IMR-90 (cell line): ENCODE results near the gene PON1. TPM values are rescaled to one million over a fixed set of nuclear protein-coding genes. Genes with fewer than 3 reads are reported as not detected.

Source experiments
- ATAC-seq: fragments of 200-7000 bp; cut with Tn5 transposase; 2 replicates; pipeline ENCODE4 v1.9.1; 2020; ENCODE audit warnings: low read depth, mild to moderate bottlenecking, moderate library complexity
- BruUV-seq: library from RNA; stranded (reverse); fragments of 400-500 nt; replicated peaks from 2 replicates; lab custom pipeline; 2021; lab: Mats Ljungman, UMichigan
- CTCF ChIA-PET: fragments of 300-600 bp; formaldehyde crosslinking; extraction: SDS; loops from one replicate; lab custom pipeline; 2021; ENCODE audit warnings: antibody characterized with exemption; lab: Yijun Ruan, JAX
- POLR2A ChIA-PET: fragments of 300-600 bp; sonication (Branson Sonifier 250); formaldehyde crosslinking; loops from one replicate; lab custom pipeline; 2022; ENCODE audit warnings: antibody characterized with exemption; ENCODE audit not compliant: unreplicated experiment; lab: Charles Lee
- DNase-seq: peaks from one replicate; pipeline ENCODE4 v3.0.0; 2013
- H2AFZ ChIP-seq: replicated peaks from 2 replicates; pipeline ENCODE3; 2013; ENCODE audit warnings: low read length, mild to moderate bottlenecking; ENCODE audit not compliant: poor library complexity
- H2AK5ac ChIP-seq: 2 replicates; pipeline ENCODE4 v1.6.1; 2013; ENCODE audit warnings: low read depth, low read length, inconsistent platforms
- H2AK9ac ChIP-seq: replicated peaks from 2 replicates; pipeline ENCODE3; 2013; ENCODE audit warnings: mild to moderate bottlenecking, low read depth, low read length, moderate library complexity; ENCODE audit not compliant: poor library complexity
- H2BK120ac ChIP-seq: 2 replicates; pipeline ENCODE4 v1.6.1; 2013; ENCODE audit warnings: low read depth, low read length, inconsistent platforms
- H2BK15ac ChIP-seq: 3 replicates; pipeline ENCODE4 v1.6.1; 2013; ENCODE audit warnings: low read depth, low read length, inconsistent platforms
- H2BK20ac ChIP-seq: 2 replicates; pipeline ENCODE4 v1.6.1; 2013; ENCODE audit warnings: low read depth, mild to moderate bottlenecking, inconsistent platforms, low read length, moderate library complexity
- H2BK5ac ChIP-seq: 2 replicates; pipeline ENCODE4 v1.6.1; 2013; ENCODE audit warnings: mild to moderate bottlenecking, low read depth, low read length, inconsistent platforms; ENCODE audit not compliant: poor library complexity, severe bottlenecking
- H3K14ac ChIP-seq: replicated peaks from 2 replicates; pipeline ENCODE4 v1.6.1; 2013; ENCODE audit warnings: low read depth, low read length, inconsistent platforms
- H3K18ac ChIP-seq: 2 replicates; pipeline ENCODE4 v1.6.1; 2013; ENCODE audit warnings: low read depth, low read length, control low read depth
- H3K23ac ChIP-seq: 2 replicates; pipeline ENCODE4 v1.6.1; 2013; ENCODE audit warnings: low read depth, low read length, inconsistent platforms
- H3K27ac ChIP-seq: 2 replicates; pipeline ENCODE4 v1.5.1; 2013; ENCODE audit warnings: mild to moderate bottlenecking, control low read depth, low read length; ENCODE audit not compliant: insufficient read depth
- H3K27me3 ChIP-seq: 2 replicates; pipeline ENCODE4 v1.6.1; 2013; ENCODE audit warnings: low read length; ENCODE audit not compliant: control insufficient read depth, insufficient read depth
- H3K36me3 ChIP-seq: 2 replicates; pipeline ENCODE4 v1.6.1; 2013; ENCODE audit warnings: low read length, mixed read lengths; ENCODE audit not compliant: control insufficient read depth, insufficient read depth
- H3K4ac ChIP-seq: 2 replicates; pipeline ENCODE4 v1.6.1; 2013; ENCODE audit warnings: low read depth, low read length, inconsistent platforms
- H3K4me1 ChIP-seq: 2 replicates; pipeline ENCODE4 v1.6.1; 2013; ENCODE audit warnings: low read length, mixed read lengths; ENCODE audit not compliant: control insufficient read depth, insufficient read depth
- H3K4me2 ChIP-seq: 2 replicates; pipeline ENCODE4 v1.6.1; 2013; ENCODE audit warnings: low read depth, mild to moderate bottlenecking, control low read depth, low read length, moderate library complexity
- H3K4me3 ChIP-seq: 2 replicates; pipeline ENCODE4 v1.5.1; 2013; ENCODE audit warnings: low read depth, mild to moderate bottlenecking, control low read depth, low read length, moderate library complexity; ENCODE audit not compliant: insufficient read depth
- H3K56ac ChIP-seq: 2 replicates; pipeline ENCODE4 v1.6.1; 2013; ENCODE audit warnings: low read length, inconsistent platforms; ENCODE audit not compliant: insufficient read depth; ENCODE audit errors: extremely low read depth
- H3K79me1 ChIP-seq, 2 experiments: 2 replicates each; pipeline ENCODE4 v1.6.1; 2013; ENCODE audit warnings: low read length in 2 of 2, inconsistent platforms in 1 of 2, low read depth in 1 of 2
- H3K9ac ChIP-seq: 2 replicates; pipeline ENCODE4 v1.6.1; 2013; ENCODE audit warnings: low read depth, low read length, control low read depth
- H3K9me1 ChIP-seq: 2 replicates; pipeline ENCODE4 v1.6.1; 2013; ENCODE audit warnings: low read length, inconsistent platforms; ENCODE audit not compliant: insufficient read depth
- H3K9me3 ChIP-seq: 2 replicates; pipeline ENCODE4 v1.6.1; 2013; ENCODE audit warnings: low read length; ENCODE audit not compliant: control insufficient read depth, insufficient read depth
- H4K20me1 ChIP-seq: 2 replicates; pipeline ENCODE4 v1.6.1; 2013; ENCODE audit warnings: low read length, inconsistent platforms; ENCODE audit not compliant: insufficient read depth
- H4K5ac ChIP-seq: 2 replicates; pipeline ENCODE4 v1.6.1; 2013; ENCODE audit warnings: mild to moderate bottlenecking, low read depth, low read length, control low read depth
- H4K8ac ChIP-seq, 2 experiments: 2 replicates each; pipeline ENCODE4 v1.6.1; 2013; ENCODE audit warnings: low read depth in 2 of 2, low read length in 2 of 2, control low read depth in 1 of 2, inconsistent platforms in 1 of 2
- H4K91ac ChIP-seq: 2 replicates; pipeline ENCODE4 v1.6.1; 2013; ENCODE audit warnings: low read depth, low read length, inconsistent platforms; ENCODE audit not compliant: insufficient read depth
- BHLHE40 ChIP-seq: fragments of 150-350 bp; IDR thresholded peaks from 2 replicates; pipeline ENCODE4 v1.6.1; 2016; ENCODE audit warnings: mild to moderate bottlenecking, low read depth, low read length
- CEBPB ChIP-seq: IDR thresholded peaks from 2 replicates; pipeline ENCODE4 v1.6.1; 2012; ENCODE audit warnings: low read depth, low read length, improper control_type of control experiment
- CHD1 ChIP-seq: IDR thresholded peaks from 2 replicates; pipeline ENCODE4 v1.6.1; 2012; ENCODE audit warnings: low read depth, low read length, improper control_type of control experiment
- FOS ChIP-seq: fragments of 150-350 bp; IDR thresholded peaks from 2 replicates; pipeline ENCODE4 v1.6.1; 2016; ENCODE audit warnings: low read depth, low read length
- MAFK ChIP-seq: IDR thresholded peaks from 2 replicates; pipeline ENCODE4 v1.6.1; 2012; ENCODE audit warnings: low read depth, low read length, improper control_type of control experiment
- MAZ ChIP-seq: IDR thresholded peaks from 2 replicates; pipeline ENCODE4 v1.6.1; 2012; ENCODE audit warnings: low read depth, mild to moderate bottlenecking, low read length, improper control_type of control experiment, moderate library complexity, borderline replicate concordance
- MXI1 ChIP-seq: IDR thresholded peaks from 2 replicates; pipeline ENCODE4 v1.6.1; 2012; ENCODE audit warnings: low read depth, mild to moderate bottlenecking, low read length, moderate library complexity, borderline replicate concordance
- NFE2L2 ChIP-seq: fragments of 150-350 bp; IDR thresholded peaks from 2 replicates; pipeline ENCODE4 v1.6.1; 2016; ENCODE audit warnings: low read depth, mild to moderate bottlenecking, low read length
- POLR2A ChIP-seq: IDR thresholded peaks from 2 replicates; pipeline ENCODE4 v1.6.1; 2012; ENCODE audit warnings: mild to moderate bottlenecking, low read depth, low read length
- RAD21 ChIP-seq: IDR thresholded peaks from 2 replicates; pipeline ENCODE4 v1.6.1; 2012; ENCODE audit warnings: low read length, improper control_type of control experiment
- RCOR1 ChIP-seq: IDR thresholded peaks from 2 replicates; pipeline ENCODE4 v1.6.1; 2012; ENCODE audit warnings: mild to moderate bottlenecking, low read length, improper control_type of control experiment; ENCODE audit not compliant: insufficient replicate concordance
- RFX5 ChIP-seq: IDR thresholded peaks from 2 replicates; pipeline ENCODE4 v1.8.0; 2012; ENCODE audit warnings: low read depth, mild to moderate bottlenecking, low read length, moderate library complexity
- SMC3 ChIP-seq: fragments of 150-350 bp; IDR thresholded peaks from 2 replicates; pipeline ENCODE4 v1.6.1; 2016; ENCODE audit warnings: low read depth, mild to moderate bottlenecking, antibody characterized with exemption, low read length, moderate library complexity
- WGBS, 2 experiments: methylation state at CpG; one replicate each; pipeline versions ENCODE4 v1.1.5 to v1.1.7; 2013; ENCODE audit warnings: missing lambda C conversion rate in 2 of 2; ENCODE audit not compliant: insufficient read length in 1 of 2; ENCODE audit errors: extremely low coverage in 2 of 2; 5-methylcytosine and 5-hydroxymethylcytosine counted together
- dilution Hi-C: fragments of 300-500 bp; cut with HindIII; formaldehyde crosslinking; loops from one replicate; pipeline ENCODE4 v1.14.3; 2018; ENCODE audit warnings: low sequenced_read_pairs; ENCODE audit not compliant: unreplicated experiment
- in situ Hi-C: fragments of 300-500 bp; cut with MboI; formaldehyde crosslinking; loops from 3 replicates; pipeline ENCODE4 v1.14.3; 2019; ENCODE audit warnings: low sequenced_read_pairs, inconsistent platforms, mixed read lengths
- intact Hi-C: fragments of 100-400 bp; cut with micrococcal nuclease; formaldehyde crosslinking; loops from 2 replicates; pipeline ENCODE4 v1.10.0; 2022
- polyA plus RNA-seq, 3 experiments: library from polyadenylated mRNA; depleted of rRNA; stranded (reverse); fragments of >200 nt; gene quantifications; 2 replicates each; pipeline ENCODE4 v1.2.3, GENCODE V29; 2012; ENCODE audit warnings: low replicate concordance in 1 of 3
- total RNA-seq: library from RNA; depleted of rRNA; stranded (reverse); fragments of >200 nt; gene quantifications from 2 replicates; pipeline ENCODE4 v1.2.3, GENCODE V29; 2012
- TF ChIP-seq, protein P1 (sequence below): fragments of 150-350 bp; IDR thresholded peaks from 2 replicates; pipeline ENCODE4 v1.6.1; 2017; ENCODE audit warnings: mild to moderate bottlenecking, antibody characterized with exemption, low read length, low read depth
- TF ChIP-seq, protein P2 (sequence below): fragments of 150-350 bp; IDR thresholded peaks from 2 replicates; pipeline ENCODE4 v1.6.1; 2016; ENCODE audit warnings: low read depth, mild to moderate bottlenecking, low read length, moderate library complexity, borderline replicate concordance
- TF ChIP-seq, protein P3 (sequence below): conservative IDR thresholded peaks from 2 replicates; pipeline ENCODE4 v1.5.1; 2012; ENCODE audit warnings: mild to moderate bottlenecking, low read depth, low read length, improper control_type of control experiment

Gene PON1
- total and polyA plus RNA-seq, 2 of the 4 experiments (the other 2 are of a cell fraction): not detected

DNA sequence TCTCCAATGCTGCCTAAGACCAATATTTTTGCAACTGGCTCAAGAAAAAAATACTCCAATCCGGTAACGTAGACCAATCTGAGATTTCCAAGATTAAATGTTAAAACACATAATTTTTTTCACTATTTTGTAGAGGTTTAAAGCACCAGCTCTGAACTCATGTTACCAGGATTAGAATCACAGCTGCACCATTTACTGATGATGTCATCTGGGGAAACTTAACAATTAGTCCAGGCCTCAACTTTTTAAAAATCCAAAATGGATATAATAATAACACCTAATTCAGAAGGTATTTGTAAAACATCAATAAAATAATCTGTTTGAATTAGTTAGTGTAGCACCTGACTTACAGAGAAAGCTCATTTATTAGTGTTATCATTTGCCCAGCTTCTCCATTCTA lies 14.4 kb downstream of the PON1 start:
- Histone ChIP-seq H3K79me1 (no peaks in the 10 kb centered on the region), H3K4me3 (no peak overlapping the region), H3K18ac (no peak overlapping the region), H3K36me3 (no peaks in the 10 kb centered on the region), H3K27me3 (no peaks in the 10 kb centered on the region), H2BK15ac (no peak overlapping the region), H3K4me1 (no peaks in the 10 kb centered on the region), H4K5ac (no peak overlapping the region), H3K9me1 (no peaks in the 10 kb centered on the region), H2AK5ac (no peak overlapping the region), H3K56ac (no peak overlapping the region), H2BK120ac (no peak overlapping the region), H3K14ac (no peak overlapping the region), H3K4me2 (no peak overlapping the region), H2BK20ac (no peak overlapping the region), H3K9ac (no peak overlapping the region), H3K27ac (no peak overlapping the region), H2AFZ (no peak overlapping the region), H4K20me1 (no peaks in the 10 kb centered on the region), H3K23ac (no peak overlapping the region), H3K9me3 (no peaks in the 10 kb centered on the region), H2AK9ac (no peak overlapping the region), H4K8ac (no peak overlapping the region), H2BK5ac (no peak overlapping the region), H3K4ac (no peak overlapping the region), H4K91ac (no peak overlapping the region)
- CTCF ChIA-PET: interaction anchor here (1.1 kb wide), 1 partner anchor 861 kb away, joined by 4 read pairs; no protein-coding TSS in a partner anchor
- TF ChIP-seq MAFK (no peak), POLR2A (no peak), CHD1 (no peak), RCOR1 (no peak), SMC3 (no peak), BHLHE40 (no peak), NFE2L2 (no peak), FOS (no peak), RAD21 (no peak), MAZ (no peak), RFX5 (no peak), CEBPB (no peak), MXI1 (no peak)
- TF ChIP-seq, protein P1, sequence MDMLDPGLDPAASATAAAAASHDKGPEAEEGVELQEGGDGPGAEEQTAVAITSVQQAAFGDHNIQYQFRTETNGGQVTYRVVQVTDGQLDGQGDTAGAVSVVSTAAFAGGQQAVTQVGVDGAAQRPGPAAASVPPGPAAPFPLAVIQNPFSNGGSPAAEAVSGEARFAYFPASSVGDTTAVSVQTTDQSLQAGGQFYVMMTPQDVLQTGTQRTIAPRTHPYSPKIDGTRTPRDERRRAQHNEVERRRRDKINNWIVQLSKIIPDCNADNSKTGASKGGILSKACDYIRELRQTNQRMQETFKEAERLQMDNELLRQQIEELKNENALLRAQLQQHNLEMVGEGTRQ: no peak
- TF ChIP-seq, protein P2, sequence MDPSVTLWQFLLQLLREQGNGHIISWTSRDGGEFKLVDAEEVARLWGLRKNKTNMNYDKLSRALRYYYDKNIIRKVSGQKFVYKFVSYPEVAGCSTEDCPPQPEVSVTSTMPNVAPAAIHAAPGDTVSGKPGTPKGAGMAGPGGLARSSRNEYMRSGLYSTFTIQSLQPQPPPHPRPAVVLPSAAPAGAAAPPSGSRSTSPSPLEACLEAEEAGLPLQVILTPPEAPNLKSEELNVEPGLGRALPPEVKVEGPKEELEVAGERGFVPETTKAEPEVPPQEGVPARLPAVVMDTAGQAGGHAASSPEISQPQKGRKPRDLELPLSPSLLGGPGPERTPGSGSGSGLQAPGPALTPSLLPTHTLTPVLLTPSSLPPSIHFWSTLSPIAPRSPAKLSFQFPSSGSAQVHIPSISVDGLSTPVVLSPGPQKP: no peak
- TF ChIP-seq, protein P3, sequence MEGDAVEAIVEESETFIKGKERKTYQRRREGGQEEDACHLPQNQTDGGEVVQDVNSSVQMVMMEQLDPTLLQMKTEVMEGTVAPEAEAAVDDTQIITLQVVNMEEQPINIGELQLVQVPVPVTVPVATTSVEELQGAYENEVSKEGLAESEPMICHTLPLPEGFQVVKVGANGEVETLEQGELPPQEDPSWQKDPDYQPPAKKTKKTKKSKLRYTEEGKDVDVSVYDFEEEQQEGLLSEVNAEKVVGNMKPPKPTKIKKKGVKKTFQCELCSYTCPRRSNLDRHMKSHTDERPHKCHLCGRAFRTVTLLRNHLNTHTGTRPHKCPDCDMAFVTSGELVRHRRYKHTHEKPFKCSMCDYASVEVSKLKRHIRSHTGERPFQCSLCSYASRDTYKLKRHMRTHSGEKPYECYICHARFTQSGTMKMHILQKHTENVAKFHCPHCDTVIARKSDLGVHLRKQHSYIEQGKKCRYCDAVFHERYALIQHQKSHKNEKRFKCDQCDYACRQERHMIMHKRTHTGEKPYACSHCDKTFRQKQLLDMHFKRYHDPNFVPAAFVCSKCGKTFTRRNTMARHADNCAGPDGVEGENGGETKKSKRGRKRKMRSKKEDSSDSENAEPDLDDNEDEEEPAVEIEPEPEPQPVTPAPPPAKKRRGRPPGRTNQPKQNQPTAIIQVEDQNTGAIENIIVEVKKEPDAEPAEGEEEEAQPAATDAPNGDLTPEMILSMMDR: no peak
- ATAC-seq (no peak), DNase-seq (no peak)
- dilution Hi-C loops (no loop called here), in situ Hi-C loops (no loop called here), intact Hi-C loops (no loop called here)
- POLR2A ChIA-PET: no interaction called here
- WGBS, 2 experiments: no CpG with 5 or more reads among the region's 2 CpGs
- BruUV-seq: no TSS peak
